GM13977 (cell line): ENCODE measurements around the gene PTCH1.

Source experiments
- DNase-seq: peaks from one replicate; pipeline ENCODE4 v3.0.0; 2012; ENCODE audit warnings: low spot score
- in situ Hi-C: fragments of 300-500 bp; cut with MboI; formaldehyde crosslinking; loops from one replicate; pipeline ENCODE4 v1.12.0; 2022; ENCODE audit warnings: low sequenced_read_pairs, low pct_unique_long_range_greater_than_20kb, mixed read lengths, inconsistent platforms; ENCODE audit not compliant: unreplicated experiment
- TF ChIP-seq, protein P1 (sequence below): IDR thresholded peaks from 2 replicates; pipeline ENCODE4 v1.5.1; 2012; ENCODE audit warnings: mild to moderate bottlenecking, control low read depth; ENCODE audit not compliant: insufficient read depth; ENCODE audit errors: extremely low read depth, missing control alignments

Gene PTCH1

DNA sequence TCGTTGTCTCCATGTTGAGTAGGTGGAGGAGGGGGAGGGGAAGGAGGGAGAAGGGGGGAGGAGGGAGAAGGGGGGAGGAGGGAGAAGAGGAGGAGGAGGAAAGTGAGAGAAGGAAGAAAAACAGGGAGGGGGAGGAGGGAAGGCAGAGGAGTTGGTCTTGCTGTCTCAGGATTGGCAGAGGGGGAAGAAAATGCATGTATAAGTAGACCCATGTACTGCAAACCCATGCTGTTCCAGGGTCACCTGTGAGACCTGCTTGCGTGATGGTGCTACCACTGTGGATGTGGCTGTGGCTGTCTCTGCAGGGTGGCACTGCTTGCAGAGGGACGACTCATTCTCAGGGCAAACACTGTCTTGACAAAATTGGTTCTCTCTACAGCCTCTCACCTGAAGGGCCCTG lies 76.3 kb downstream of the PTCH1 start:
- in situ Hi-C loops: no loop called here
- TF ChIP-seq, protein P1, sequence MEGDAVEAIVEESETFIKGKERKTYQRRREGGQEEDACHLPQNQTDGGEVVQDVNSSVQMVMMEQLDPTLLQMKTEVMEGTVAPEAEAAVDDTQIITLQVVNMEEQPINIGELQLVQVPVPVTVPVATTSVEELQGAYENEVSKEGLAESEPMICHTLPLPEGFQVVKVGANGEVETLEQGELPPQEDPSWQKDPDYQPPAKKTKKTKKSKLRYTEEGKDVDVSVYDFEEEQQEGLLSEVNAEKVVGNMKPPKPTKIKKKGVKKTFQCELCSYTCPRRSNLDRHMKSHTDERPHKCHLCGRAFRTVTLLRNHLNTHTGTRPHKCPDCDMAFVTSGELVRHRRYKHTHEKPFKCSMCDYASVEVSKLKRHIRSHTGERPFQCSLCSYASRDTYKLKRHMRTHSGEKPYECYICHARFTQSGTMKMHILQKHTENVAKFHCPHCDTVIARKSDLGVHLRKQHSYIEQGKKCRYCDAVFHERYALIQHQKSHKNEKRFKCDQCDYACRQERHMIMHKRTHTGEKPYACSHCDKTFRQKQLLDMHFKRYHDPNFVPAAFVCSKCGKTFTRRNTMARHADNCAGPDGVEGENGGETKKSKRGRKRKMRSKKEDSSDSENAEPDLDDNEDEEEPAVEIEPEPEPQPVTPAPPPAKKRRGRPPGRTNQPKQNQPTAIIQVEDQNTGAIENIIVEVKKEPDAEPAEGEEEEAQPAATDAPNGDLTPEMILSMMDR: no peak
- DNase-seq: no peak

DNA sequence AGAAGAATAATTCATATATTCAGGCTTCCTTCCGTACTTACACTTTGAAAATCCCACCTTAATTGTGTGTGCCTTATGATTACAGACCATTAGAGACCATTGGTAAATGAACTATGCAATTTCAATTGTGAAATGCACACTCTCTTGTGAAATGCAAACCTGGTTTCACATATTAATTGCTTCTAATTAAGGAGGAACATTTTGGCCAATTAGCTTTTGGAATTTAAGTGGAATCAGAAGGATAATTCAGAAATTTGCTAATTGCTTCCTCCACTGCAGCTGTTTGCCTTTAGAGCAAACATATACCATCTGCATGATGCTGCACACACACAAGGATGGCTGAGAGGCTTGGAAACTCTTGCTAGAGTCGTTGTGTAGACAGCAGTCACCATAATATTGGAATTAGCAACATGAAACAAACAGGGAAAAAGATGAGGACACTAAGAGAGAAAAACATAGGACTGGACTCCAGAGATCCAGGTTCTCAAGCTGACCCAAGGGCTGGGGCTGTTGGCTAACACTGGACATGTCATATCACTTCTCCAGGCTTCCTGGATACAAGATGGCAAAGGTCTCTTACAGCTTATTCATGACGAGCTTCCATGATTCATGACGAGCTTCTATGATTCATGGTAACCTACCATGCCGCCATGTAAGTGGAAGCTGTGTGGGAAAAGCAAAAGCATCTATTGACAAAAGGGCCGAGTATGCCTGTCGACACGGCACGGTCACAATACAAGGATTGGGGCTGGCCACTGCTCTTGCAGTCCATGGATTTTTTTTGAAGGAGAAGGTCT lies 78.0 kb downstream of the PTCH1 start:
- DNase-seq: no peak
- in situ Hi-C loops: no loop called here
- TF ChIP-seq, protein P1: no peak

DNA sequence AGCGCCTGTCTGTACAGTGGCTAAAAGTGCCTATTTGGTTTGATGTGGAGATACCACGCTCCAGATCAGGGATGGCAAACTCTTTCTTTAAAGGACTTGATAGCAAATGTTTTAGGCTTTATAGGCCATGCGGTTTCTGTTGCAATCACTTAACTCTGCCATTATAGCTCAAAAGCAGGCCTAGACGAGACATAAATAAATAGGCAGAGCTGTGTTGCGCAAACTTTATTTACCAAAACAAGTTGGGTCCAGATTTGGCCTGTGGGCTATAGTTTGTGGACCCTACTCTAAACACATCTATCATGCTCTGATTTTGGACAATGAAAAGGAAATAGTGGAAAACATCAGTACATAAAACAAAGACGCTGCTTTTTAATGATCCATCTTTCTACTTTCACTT lies 79.2 kb downstream of the PTCH1 start:
- DNase-seq: no peak
- in situ Hi-C loops: no loop called here
- TF ChIP-seq, protein P1: no peak

DNA sequence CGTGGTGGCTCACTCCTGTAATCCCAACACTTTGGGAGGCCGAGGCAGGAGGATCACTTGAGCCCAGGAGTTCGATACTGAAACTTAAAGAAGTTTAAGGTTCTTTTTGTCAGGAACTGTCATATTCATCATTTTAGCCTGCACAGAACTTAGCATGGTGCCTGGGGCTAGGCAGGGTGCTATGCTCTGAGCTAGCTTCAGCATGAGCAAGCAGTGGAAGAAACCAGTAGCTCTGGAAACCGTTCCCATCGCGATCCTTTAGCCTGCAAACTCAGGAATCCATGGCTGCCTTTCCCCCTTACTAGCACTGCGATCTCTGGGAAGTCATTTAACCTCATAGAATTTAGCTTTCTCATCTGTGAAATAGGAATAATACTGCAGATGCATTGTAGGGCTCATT lies 80.4 kb downstream of the PTCH1 start:
- in situ Hi-C loops: no loop called here
- no peak for DNase-seq
- TF ChIP-seq, protein P1: no peak

DNA sequence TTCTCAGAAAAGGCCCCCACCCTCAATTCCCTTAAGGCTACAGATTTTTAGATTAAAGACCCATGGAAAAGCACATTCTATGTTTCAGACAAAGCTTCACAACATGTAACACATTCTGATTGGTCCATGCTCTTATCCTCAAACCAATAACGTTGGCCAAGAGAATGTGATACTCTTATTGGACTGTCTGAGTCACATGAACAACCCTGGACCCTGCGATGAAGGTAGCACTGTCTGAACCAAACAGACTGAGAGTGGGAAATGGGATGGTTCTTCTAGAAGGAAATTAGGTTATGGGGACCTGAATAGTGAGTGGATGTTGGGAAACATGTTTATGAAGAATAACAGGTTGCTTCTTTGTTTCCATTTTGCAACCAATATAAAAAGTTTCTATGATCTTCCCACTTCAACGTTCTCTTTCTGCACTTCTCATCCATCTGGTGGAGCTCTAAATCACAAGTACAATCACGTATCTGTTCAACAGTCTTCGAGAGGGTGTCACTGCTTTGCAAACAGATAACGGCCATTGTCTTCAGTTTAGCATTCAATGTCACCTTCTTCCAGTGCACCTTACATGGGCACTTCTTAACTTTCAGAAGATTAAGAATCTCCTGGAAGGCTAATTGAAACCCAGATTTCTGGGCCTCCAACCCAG lies 81.6 kb downstream of the PTCH1 start:
- TF ChIP-seq, protein P1: no peak
- in situ Hi-C loops: no loop called here
- DNase-seq: no peak

DNA sequence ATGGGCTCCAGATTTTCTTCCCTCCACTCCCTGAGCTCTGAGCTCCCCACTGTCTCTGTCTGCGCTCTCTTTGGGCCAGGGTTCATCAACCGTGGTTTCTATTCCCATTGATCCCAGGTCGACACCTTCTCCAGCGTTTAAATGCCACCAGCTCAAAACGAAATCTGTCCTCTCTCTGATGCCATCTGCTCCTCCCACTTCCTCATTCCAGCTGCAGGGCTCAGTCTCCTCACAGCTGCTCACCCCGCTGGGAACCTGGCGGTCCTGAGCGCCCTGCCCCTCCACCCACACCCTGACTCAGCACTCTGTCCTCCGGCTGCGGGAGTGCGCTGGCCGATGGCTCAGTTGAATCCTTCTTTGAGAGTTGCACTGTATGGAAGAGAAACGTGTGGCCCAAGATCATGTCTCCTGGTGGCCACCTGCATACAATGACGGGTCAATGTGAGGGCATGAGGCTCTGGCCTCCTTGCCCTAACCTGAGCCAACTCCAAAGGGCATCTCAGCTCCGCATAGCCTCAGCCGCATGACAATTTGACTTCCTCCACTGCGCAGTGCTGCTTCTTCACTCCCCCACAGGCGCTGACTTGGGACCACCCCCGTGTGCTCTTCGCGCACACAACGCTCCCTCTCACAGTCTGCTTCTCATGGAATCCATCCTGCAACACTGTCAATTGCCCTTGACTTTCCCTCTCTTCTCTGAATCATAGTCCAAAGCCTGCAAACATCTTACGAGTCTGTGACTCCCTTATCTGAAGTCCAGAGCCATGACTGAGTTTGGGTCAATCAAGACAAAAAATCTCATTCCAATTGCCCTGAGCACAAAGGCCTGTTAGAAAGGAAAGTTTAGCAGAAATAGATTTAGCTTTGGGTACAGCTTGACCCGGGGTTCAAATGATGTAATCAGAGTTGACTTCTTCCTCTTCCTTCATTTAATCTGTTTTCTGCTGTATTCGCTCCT lies 82.4 kb downstream of the PTCH1 start:
- TF ChIP-seq, protein P1: no peak
- in situ Hi-C loops: no loop called here

More for the DNA sequence above, 82.4 kb downstream of the PTCH1 start:
- no peak for DNase-seq
